Right lung (tissue), 5 donors: Measurements from ENCODE around the gene TMEM201. TPM values are rescaled to one million over a fixed set of nuclear protein-coding genes. Genes with fewer than 3 reads are reported as not detected.
"Not testable (repeated sequence)": the region's sequence is repeated elsewhere in the genome, so short reads cannot be mapped to it uniquely, and the experiment has no call there.

Experiments used
- DNase-seq, 2 donors: peaks; one replicate each; pipeline ENCODE4 v3.0.0-alpha.2; 2013
- polyA plus RNA-seq, 5 donors: library from polyadenylated mRNA; unstranded; fragments of 120-200 nt; gene quantifications; one replicate each; pipeline versions ENCODE4 v1.2.1 to v1.2.3, GENCODE V29; 2013; ENCODE audit warnings: inconsistent platforms in 1 of 5, low replicate concordance in 1 of 5; ENCODE audit not compliant: insufficient read length in 5 of 5, insufficient read depth in 1 of 5

Gene TMEM201
- polyA plus RNA-seq, 5 donors = 10.1 to 21.3 (median 16.6) TPM

DNA sequence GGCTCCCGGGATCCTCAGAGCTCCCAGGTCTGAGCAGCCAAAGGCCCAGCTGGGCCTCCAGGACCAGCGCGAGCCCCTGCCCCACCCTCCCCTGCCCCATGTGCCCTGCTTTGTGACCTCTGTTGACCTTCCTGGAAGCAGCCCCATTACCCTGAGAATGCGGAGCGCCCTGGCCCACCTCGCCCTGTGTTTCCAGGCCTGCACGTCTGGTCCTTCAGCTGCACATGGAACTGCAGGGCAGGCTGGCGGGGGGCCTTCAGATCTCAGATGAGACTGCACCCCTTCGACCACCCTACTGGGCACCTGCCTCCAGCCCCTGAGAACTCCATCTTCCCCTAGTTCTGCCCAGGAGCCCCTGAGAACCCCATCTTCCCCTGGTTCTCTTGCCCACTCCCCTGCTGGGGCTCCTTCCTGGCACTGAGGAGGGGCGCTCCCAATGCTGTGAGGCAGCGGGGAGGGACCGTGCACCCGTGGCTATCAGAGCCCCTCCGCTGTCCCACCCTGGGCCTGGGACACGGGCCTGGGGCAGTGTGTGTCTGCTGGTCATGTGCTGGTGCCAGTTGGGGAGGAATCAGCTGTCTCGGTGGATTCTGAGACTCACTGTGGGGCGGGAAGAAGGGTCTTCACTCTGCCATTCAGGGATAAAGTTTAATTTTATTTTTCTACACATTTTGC is 25.1 kb downstream of the TMEM201 start:
- no peak for DNase-seq

DNA sequence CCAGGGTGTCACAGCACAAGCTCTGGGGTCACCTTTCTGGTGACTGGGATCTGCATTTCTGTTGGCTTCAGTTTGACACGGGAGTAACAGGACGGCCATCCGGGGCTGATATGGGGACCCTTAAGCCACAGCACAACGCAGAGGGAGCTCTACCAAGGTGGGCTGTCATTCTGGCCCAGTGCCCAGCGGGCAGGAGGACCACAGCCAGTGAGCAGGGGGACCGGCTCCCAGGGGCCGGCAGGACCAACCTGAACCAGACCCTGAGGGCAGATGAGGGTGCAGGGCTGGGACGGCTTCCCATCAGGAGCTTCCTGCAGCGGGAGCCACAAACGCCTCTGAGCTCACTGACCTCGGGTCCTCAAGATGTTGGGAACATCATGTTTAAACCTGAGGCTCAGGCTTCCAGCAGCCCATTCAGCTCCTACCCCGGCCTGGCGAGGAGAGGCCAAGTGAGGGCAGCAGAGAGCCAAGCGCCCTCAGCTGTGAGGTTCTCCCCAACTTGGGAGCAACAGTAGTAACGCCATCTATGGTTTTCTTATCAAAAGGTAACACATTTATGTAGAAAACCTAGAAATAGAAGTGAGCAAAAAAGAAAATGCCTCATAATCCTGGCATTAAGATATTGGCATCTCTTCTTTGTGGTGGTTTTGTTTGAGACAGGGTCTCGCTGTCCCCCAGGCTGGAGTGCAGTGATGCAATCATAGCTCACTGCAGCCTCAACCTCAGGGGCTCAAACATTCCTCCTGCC is 26.8 kb downstream of the TMEM201 start:
- DNase-seq = no peak

DNA sequence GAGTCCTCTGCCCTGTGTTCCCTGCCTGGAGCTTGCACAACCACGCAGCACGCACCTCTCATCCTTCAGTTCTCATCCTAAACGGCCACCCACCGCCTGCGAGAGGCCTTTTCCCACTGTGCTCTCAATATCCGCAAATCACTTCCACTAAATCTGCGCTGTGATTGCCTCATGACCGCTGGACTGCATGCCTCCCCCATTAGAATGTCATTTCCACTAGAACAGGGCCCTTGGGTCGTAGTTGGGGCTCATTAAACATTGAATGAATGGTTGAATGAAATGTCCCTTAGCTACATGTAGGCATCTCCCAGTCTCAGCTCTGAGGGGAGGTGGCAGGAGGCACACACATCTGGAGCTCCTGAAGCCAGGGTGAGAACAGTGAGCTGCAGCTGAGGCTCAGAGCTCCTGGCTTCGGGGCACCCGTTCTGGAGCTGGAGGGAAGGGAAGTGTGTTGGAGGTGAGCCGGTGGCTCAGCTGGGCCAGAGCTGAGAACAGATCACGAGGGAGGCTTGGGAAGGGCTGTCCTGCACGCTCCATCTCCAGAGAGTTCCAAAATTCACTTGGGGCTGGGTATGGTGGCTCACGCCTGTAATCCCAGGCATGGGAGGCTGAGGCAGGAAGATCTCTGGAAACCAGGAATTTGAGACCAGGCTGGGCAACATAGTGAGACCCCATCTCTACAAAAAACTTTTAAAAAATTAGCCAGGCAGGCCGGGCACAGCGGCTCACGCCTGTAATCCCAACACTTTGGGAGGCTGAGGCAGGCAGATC is 30.4 kb downstream of the TMEM201 start:
- DNase-seq = no peak

DNA sequence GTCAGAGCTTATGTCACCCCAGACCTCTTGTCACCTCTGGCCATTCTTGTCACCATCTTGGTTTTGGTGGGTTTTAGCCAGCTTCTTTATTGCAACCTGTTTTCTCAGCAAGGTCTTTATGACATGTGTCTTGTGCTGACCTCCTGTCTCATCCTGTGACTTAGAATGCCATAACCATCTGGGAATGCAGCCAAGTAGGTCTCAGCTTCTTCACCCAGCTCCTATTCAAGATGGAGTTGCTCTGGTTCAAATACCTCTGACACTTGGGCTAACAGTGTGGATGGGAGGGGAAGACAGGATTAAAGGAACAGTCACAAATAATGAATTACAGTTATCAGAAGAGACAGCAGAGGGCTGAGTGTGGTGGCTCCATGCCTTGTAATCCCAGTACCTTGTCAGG is 32.3 kb downstream of the TMEM201 start:
- no peak for DNase-seq

DNA sequence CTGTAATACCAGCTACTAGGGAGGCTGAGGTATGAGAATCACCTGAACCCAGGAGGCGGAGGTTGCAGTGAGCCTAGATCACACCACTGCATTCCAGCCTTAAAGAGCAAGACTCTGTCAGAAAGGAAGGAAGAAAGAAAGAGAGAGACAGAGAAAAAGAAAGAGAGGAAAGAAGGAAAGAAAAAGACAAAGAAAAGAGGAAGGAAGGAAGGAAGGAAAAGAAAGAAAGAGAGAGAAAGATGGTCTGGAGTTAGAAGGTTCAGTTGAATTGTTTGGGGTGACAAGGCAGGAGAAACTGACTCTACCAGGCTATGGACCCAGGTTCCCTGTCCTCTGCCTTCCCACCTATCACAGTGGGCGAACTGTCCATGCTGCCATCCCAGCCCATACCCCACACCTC is 35.4 kb downstream of the TMEM201 start:
- no peak for DNase-seq

DNA sequence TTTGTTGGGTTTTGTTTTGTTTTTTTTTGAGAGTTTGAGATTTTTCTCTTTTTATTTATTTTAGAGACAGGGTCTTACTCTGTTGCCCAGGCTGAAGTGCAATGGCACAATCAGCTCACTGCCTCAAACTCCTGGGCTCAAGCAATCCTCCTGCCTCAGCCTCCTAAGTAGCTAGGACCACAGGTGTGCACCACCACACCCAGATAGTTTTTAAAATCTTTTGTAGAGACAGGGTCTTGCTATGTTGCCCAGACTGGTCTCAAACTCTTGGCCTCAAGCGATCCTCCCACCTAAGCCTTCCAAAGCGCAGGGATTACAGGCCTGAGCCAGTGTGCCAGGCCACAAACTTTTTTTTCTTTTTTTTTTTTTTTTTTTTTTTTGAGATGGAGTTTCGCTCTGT is 36.3 kb downstream of the TMEM201 start:
- DNase-seq = not testable (repeated sequence)

DNA sequence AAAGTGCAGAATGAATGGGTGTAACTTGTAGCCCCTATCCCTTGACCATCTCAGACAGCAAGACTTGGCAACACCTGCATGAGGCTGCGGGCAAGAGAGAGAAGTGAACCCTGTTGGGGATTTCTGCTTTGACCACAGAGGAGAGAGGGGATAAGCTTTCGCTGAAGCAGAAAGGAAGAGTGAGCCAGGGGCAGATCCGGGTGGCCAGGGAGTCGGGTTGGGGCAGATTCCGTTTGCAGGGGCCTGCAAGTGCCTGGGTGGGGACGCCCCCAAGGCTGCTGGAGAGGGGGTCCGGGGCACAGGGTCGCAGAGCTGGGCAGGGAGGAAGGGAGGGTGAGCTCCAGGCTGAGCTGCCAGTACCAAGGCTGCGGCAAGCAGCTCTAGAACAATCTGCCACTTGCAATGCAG is 37.5 kb downstream of the TMEM201 start:
- no peak for DNase-seq

DNA sequence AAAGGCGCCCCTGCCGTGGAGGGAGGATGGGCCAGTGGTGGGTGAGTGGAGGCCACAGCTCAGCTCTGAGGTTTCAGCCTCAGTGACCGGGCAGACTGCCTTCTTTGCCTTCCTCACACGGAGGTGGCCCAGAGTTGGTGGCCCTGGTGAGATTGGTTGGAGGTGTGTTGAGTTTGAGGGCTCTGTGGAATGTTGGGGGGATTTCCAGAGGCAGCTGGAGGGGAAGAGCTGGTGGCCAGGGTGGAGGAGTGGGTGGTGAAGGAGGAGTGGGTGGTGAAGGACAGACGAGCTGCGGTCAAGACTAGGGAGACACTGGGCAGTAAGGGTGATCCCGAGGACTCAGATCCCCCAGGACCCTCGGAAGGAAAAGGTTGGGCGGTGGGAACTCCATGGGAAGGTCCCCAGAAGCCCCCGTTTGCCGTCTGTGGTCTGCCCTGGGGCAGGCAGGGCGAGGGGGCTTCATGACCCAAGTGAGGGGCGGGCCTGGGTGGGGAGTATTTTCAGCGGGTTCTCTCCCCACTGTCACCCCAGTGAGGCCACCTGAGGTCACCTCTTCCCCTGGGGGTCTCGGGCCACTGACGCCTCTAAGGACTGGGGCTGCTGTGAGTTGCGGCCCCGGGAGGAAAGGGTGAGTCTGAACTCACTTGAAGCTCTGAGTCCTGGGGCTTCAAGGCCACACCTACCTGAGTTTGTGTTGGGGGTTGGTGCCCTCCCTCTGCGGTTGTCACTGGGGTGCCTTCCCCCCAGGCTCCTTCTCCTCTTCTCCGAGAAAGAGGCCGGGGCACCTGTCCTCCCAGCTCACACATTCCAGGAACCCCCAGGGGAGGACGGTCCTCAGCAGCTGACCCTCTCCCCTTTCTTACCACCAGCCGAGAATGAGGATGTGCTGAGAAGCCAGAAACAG is 40.1 kb downstream of the TMEM201 start:
- DNase-seq = no peak

DNA sequence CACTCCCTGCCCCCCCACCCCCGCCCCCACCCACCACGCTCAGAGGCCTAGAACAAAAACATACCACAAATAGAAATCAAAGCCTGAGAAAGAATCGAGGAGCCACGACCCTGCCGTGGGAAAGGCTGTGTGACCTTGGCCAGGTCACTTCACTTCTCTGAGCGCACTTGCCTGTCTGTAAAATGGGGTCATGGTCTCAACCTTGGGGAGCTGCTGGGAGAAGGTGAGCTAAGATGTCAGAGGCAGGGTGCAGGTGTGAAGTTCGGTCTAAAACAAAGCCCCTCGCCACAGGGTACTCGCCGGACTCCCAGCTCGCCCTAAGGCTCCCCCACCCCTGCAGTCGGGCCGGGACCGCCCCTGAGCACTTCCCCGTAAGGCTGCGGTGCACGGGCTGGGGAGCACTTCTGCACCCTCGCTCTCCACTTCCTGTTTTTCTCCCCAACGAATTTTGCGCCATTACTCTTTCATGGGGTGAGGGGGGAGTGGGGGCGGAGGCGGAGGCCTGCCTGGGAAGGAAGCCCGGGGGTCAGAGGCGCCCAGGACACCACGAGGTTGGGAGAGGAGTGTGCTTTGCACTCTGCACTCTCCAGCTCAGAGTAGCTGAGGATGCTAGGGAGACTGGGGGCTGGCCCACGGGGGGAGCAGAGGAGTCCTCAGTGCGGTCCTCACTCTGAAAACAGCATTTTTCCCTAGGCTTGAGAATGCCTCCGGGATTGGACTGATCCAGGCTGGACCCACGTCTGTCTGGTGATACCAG is 40.9 kb downstream of the TMEM201 start:
- no peak for DNase-seq

DNA sequence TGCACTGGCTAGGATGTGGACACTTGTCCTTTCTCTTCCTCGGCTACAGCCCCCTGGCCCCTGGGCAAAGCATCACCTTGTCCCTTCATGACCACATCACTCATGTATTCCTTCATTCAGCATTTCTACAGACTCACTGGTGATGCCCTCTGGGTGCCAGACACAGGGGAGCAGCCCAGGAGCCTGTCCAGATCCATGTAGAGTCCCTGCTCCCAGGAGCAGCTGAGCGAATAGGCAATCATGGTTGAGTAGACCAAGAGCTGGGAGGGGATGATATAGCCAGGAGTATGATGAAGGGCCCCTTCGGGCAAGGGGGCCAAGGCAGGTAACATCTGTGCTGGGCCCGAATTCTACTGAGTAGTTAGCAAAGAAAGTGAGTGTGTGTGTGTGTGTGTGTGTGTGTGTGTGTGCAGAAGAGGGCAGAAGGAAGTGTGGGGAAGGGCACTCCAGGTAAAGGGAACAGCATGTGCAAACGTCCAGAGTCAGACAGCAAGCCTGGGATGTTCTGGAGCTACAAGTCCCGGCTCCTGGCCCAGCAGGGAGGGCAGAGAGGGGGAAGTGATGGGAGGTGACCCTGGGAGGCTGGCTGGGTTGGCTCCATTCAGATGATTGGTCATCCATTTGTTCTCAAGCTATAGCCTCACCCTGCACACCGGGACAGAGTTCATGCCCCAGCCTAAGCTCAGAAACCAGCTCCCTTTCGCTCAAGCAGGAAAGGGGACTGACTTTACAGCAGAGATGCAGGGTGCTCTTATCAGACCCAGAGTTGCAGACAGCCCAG is 41.8 kb downstream of the TMEM201 start:
- DNase-seq = no peak

DNA sequence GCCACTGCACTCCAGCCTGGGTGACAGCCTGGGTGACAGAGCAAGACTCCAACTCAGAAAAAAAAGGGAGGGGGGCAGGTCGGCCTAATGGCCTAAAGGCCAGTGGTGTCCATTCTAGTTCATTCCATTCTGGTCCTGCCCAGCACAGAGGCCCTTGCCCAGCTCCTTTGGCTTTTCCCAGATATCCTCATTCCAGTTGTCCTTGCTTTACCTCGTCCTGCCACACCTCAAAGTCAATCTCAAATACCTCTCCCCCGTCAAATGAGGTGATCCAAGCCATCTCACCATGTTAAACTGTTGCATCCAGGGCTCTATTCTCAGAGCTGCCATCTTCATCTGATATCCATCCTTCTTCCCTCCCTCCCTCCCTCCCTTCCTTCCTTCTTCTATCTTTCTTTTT is 42.9 kb downstream of the TMEM201 start:
- DNase-seq = no peak

DNA sequence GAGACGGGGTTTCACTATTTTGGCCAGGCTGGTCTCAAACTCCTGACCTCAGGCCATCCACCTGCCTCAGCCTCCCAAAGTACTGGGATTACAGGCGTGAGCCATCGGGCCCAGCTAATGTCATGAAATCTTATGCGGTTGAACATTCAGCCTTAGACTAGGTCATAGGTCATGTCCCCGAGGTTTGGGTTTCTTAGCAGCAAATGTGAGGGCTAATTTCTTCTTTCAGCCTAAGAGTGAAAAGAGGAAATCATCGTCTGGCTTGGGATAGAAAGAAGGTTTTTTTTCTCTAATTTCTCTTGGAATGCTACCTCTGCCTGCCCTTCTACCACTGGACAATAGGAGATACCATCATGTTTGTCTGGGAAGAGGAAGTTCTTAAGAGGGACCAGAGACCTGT is 44.8 kb downstream of the TMEM201 start:
- DNase-seq = no peak

DNA sequence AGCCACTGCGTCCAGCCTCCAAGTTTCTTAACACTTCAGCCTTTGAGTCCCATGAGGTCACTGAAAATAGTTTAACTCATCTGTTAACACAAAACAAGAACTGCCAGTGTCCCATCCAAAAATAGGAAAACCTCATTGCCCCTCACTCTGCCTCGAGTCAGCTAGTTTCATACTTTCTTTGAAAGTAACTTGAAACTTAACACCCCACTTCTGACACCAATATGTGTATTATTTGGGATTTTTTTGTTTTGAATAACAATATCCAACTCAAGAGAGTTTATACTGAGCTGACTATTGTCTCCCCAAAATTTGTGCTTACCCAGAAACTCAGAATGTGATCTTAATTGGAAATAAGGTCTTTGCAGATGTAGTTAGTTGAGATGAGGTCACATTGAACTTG is 45.9 kb downstream of the TMEM201 start:
- no peak for DNase-seq

DNA sequence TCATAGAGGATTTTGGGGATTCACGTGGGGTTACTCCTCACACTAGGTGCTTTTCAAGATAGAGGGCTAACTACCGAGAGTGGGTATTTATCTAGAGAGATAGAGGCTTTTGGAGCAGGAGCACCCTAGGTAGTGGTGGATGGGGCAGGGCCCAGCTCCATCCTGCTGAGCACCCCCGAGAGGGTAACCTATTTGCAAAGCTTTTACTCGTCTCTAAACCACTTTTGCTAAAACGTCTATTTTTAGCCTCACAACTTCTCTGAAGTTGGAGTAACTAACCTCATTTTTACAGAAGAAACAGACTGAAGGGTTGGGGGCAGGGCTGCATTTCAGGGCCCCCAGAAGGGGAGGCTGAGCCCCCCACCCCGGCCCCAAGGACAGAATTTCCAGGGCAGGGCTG is 50.5 kb downstream of the TMEM201 start:
- no peak for DNase-seq

DNA sequence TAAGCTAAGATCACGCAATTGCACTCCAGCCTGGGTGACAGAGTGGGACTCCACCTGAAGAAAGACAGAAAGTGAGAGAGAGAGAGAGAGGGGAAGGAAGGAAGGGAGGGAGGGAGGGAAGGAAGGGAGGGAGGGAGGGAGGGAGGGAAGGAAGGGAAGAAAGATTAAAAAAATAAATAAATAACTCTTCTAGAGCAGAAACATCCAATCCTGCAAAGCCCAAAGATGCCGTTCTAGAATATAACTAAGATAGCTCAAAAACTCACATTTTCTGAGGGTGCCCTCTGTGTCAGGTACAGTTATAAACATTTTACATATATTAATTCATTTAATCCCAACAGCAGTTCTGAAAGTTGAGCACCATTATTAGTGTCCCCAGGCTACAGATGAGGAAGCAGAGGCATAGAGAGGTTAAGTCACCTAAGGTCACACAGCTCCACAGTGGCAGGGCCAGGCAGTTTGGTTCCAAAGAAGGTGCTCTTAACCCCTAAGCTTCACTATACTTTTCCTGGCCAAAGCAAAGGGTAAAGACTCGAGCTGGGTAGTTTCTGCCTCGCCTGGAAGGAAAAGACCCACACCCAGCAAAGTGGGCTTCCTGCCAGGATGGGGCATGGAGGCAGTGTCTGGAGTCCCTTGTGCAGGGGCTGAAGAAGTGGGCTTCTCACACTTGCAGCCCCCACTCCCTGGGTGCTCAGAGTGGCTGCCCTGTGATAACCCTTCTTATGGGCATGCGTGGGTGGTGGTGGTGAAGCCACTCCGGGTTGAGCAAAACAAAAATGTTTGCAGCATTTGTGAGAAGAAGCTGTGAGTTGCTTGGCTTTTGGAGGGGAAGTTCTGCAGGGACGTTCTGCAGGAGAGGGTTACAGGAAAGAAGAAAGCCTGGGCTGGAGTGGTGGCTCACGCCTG is 54.9 kb downstream of the TMEM201 start:
- DNase-seq = no peak

DNA sequence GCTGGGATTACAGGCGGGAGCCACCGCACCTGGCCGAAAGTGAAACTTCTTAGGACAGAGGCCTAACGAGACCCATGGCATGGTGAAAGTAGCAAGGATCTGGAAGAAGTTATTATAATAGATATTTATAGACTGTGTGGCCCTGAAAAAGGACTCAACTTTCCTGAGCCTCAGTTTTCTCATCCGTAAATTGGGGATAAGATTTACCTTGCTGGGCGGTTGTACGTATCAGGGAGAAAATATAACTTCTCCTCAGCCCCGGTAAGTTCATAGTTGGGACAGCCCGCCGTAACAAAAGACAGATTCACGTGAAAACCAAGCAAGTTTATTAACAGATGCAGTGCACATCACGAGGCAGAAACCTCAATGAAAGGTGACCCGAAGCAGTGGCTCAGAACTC is 57.3 kb downstream of the TMEM201 start:
- no peak for DNase-seq

DNA sequence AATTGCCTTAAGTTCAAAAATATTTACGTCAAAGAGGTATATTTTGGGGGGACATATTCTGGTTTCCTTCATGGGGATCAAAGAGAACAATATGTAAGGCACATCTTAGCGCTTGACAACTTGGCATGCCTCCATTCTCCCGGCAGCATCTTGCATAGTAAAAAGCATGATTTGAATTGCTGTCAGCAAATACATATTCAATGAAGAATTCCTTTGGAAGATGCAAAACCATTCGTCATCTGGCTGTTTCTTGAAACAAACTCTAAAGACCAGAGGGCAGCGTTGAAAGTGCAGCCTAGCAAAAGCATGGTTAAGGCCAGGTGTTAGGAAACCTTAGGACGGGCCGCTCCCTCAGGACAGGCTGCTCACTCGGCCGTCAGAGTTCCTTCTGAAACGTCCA is 59.5 kb downstream of the TMEM201 start:
- DNase-seq = no peak

DNA sequence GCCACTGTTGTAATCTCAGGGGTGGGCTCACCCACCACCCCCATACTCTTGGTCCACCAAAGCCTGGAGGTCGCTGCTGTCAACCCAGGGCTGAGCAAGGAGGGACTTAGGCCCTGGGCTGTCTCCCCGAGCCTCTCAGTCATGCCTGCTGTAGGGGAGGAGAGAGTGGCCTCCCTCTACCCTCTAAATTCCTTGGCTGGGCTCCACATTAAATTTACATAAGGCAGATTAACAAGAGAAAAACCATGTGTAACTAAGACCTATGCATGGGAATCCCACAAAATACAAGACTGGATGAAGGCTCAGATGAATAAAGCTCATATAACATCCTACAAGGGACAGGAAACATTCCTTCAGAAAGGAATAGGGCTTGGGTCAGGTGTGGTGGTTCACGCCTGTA is 61.1 kb downstream of the TMEM201 start:
- no peak for DNase-seq

DNA sequence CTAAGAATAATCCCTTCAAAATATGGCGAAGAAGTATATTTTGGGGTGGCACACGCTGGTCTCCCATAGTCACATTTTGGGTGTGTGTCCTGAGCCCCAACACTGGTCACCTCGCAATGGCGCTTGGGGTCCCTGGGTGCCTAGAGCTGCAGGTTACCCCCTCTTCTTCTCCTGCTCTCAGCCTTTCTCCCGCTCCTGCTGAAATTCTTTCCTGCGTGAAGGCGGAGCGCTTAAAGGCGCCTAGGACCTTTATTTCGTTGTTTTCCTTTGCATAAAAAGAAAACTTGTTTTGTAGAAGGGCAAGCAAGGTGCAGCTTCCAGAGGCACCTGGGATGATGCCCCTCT is 62.5 kb downstream of the TMEM201 start:
- no peak for DNase-seq
